C1 segment of cervical spinal cord (tissue), 14 donors: Measurements from ENCODE around the gene PGA3.
"Not testable (repeated sequence)": the region's sequence is repeated elsewhere in the genome, so short reads cannot be mapped to it uniquely, and the experiment has no call there.

Experiments
- DNase-seq, 14 donors: peaks; one replicate each; lab custom pipeline; 2025; lab: John Stamatoyannopoulos, UW

PGA3 gene

DNA sequence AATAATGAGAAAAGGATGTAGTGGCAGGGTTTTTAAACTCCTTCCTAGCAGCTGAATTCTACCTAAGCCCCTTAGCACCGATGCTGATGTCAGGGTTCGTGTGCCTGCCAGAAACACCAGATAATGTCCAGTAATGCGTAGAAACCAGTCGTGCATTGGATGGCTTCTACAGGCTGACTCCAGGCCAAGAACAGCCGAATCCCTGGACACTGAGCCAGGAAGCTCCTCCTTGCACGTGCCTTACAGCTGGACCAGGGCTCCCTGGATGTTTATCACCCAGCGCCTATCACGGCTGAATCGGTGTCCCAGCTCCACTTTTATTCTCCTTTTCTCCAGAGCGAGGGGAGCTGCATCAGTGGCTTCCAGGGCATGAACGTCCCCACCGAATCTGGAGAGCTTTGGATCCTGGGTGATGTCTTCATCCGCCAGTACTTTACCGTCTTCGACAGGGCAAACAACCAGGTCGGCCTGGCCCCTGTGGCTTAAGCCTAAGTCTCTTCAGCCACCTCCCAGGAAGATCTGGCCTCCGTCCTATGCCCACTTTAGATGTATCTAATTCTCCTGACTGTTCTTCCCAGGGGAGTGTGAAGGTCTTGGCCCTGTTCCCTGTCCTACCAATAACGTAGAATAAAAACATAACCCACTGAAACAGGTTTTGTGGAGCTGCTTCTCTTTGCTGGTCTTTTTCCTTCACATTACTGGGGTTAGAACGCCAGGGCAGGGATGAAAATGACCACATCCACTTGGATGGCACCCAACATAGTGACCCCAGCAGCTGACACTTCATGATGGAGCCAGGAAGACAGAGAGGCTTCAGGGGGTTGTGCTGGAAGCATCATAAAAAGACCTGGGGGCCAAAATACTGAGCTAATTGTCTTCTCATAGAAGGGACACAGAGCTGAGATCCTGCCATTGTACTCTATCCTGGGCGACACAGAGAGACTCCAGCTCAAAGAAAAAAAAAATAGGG is 47.8 kb downstream of the PGA3 start:
- not testable (repeated sequence) for DNase-seq

DNA sequence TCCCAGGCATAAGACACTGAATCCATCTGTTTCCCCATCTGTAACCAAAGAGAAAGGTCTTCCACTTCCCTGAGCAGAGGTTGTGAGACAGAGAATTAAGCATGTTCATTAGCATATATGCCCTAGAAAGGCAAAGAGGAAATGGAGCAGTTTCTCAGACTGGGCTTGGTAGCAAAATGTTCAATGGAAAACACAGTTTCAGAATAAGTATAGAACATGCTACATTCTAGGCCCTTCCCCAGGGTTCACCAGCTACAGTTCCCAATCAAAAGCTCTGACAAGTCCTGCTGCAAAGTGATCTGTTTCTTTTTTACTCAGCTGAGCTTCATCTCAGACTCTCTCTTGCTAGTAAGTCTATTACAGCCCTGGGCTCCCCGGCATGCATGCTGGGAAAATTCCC is 49.0 kb downstream of the PGA3 start:
- DNase-seq = not testable (repeated sequence)

DNA sequence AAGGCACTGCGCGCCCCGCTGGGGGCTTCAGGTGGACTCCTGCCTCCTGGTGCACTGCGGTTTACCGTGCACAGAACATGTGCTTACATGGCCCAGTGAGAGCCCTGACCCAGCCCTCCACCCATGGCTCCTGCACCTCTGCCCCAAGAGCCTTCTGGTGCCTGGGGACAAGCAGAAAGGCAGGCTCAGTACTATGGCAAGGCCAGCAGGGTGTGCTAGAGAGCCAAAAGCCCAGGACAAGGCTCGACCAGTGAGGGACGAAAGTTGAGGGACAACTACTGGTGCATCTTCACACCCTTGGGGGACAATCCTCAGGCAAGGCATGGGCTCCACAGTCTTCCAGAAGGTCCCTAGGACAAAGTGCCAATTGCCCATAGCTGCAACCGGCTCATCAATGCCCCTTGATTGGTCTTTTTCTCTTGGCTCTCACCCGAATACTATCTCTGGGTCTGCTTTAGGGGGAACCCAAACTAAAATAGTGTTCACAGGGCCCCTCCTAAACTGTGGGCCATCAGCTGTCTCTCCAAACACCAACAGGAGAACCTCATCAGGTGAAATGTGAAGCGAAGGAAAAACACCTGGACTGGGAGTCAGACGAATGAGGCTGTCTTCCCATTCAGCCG is 51.2 kb downstream of the PGA3 start:
- peak in 10 of 14 donors; percentile 5 to 46 (median 20) for DNase-seq

DNA sequence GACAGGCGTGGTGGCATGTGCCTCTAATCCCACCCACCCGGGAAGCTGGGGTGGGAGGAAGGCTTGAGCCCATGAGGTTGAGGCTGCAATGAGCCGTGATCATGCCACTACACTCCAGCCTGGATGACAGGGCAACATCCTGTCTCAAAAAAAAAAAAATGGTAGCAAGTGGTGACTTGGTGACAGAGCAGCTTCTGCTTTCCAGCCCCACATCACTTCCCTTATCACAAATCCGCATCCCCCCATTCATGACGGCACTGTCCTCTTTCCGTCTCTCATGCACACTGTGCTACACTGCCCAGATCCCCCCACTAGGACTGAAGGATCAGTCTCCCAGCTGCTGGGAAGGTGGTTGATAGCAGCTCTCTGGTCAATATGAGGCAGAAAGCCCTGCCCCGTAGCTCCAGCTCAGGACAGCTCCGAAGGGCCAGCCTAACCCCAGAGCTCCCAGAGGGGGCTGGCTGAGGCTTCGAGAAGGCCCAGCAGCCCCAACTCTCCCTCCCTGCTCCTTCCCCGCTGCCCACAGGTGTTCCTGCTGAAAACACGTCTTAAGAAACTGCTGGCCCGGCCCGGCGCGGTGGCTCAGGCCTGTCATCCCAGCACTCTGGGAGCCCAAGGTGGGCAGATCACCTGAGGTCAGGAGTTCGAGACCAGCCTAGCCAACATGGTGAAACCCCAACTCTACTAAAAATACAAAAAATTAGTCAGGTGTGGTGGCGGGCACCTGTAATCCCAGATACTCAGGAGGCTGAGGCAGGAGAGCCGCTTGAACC is 53.6 kb downstream of the PGA3 start:
- no peak for DNase-seq

DNA sequence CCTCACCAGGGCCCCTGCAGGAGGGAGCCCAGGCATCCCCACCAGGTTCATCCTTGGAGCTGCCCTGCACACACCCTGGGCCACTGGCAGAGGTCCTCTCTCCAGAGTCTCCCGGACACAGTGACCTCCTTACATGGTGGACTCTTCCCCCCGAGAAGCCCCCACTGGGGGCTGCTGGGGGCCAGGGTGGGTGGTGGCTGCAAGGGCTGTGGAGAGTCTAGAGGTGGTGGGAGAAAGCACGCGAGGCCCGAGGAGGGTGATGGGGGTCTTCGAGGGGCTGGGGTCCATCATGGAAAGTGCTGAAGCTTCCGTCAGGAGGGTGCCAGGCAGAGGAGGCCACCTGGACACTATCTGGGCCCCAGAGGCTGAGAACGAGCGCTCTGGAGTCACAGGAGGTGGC is 55.2 kb downstream of the PGA3 start:
- DNase-seq = no peak

DNA sequence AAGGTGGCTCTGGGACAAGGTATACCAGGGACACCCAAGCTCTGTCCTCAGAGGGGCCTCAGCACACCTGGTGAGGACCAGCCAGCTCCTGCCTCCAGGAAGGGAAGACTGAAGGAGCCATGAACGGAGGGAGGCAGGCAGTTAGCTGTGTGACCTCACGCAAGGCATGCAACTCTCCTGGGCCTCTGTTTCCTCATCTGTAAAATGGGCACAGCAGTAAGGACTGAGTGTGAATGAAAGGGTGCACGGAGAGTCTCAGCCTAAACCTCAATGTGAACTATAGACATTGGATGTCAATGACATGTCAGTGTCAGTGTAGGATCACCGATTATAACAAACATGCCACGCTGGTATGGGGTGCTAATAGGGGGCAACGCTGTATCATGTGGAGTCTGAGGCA is 56.0 kb downstream of the PGA3 start:
- no peak for DNase-seq
